Liver (tissue), 3 donors: Measurements from ENCODE around the gene PHKB.

ENCODE experiments used
- TAF1 ChIP-seq: conservative IDR thresholded peaks from 2 replicates; pipeline ENCODE4 v1.6.1; 2016; ENCODE audit warnings: antibody characterized with exemption, mild to moderate bottlenecking
- TF ChIP-seq, protein P1 (sequence below): fragments of 150-350 bp; IDR thresholded peaks from 2 replicates; pipeline ENCODE4 v1.5.1; 2017; ENCODE audit warnings: improper control_type of control experiment, low read depth, low read length; ENCODE audit not compliant: missing input control
- TF ChIP-seq, protein P2 (sequence below): IDR thresholded peaks from 2 replicates; pipeline ENCODE4 v1.6.1; 2016; ENCODE audit warnings: antibody characterized with exemption, mild to moderate bottlenecking
- donor health status: healthy.
- donor health status: healthy.

DNA sequence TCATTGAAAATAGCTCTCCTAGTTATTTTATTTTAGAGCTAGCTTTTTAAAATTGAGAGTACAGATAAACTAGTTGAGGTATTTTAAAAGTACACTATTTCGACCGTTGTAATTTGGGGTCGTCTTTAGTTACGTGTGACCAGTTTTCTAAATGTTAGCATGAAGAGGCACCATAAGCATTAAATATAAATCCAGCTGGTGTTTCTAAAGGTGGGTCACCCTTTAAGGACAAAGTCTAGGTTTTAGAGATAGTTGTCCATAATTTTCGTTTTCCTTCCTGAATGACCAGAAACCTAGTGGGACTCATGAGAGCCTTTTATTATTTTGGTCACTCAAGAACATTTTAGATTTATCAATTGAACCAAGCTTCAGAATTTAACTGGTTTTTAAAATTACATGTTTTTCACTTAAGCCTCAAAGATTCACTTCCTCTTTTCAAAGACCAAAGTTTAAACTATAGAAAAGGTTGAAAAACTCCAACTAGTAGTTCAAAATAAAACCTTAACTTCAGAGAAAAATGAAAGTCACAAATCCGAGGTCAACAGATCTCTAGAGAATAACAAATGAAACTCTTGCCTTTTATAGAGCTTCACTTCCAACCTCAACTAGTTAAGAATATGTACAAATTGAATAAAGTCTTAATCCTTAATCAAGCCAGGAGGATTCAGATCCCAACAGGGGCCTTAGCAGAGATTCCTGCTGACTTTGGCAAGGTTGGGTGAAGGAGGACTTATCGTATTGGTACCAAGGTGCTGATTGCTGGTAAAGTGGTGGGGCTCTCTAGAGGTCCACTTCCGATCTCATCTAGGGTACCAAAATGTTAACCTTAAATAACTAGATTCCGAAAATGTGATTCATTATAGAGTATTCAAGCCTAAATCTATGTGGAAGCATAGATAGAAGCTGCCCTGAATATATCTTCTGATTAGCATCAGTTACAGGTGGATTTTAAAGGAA is 32.5 kb downstream of the PHKB start:
- TF ChIP-seq, protein P1, sequence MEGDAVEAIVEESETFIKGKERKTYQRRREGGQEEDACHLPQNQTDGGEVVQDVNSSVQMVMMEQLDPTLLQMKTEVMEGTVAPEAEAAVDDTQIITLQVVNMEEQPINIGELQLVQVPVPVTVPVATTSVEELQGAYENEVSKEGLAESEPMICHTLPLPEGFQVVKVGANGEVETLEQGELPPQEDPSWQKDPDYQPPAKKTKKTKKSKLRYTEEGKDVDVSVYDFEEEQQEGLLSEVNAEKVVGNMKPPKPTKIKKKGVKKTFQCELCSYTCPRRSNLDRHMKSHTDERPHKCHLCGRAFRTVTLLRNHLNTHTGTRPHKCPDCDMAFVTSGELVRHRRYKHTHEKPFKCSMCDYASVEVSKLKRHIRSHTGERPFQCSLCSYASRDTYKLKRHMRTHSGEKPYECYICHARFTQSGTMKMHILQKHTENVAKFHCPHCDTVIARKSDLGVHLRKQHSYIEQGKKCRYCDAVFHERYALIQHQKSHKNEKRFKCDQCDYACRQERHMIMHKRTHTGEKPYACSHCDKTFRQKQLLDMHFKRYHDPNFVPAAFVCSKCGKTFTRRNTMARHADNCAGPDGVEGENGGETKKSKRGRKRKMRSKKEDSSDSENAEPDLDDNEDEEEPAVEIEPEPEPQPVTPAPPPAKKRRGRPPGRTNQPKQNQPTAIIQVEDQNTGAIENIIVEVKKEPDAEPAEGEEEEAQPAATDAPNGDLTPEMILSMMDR, result no peak
- no peak for TF ChIP-seq TAF1
- TF ChIP-seq, protein P2, sequence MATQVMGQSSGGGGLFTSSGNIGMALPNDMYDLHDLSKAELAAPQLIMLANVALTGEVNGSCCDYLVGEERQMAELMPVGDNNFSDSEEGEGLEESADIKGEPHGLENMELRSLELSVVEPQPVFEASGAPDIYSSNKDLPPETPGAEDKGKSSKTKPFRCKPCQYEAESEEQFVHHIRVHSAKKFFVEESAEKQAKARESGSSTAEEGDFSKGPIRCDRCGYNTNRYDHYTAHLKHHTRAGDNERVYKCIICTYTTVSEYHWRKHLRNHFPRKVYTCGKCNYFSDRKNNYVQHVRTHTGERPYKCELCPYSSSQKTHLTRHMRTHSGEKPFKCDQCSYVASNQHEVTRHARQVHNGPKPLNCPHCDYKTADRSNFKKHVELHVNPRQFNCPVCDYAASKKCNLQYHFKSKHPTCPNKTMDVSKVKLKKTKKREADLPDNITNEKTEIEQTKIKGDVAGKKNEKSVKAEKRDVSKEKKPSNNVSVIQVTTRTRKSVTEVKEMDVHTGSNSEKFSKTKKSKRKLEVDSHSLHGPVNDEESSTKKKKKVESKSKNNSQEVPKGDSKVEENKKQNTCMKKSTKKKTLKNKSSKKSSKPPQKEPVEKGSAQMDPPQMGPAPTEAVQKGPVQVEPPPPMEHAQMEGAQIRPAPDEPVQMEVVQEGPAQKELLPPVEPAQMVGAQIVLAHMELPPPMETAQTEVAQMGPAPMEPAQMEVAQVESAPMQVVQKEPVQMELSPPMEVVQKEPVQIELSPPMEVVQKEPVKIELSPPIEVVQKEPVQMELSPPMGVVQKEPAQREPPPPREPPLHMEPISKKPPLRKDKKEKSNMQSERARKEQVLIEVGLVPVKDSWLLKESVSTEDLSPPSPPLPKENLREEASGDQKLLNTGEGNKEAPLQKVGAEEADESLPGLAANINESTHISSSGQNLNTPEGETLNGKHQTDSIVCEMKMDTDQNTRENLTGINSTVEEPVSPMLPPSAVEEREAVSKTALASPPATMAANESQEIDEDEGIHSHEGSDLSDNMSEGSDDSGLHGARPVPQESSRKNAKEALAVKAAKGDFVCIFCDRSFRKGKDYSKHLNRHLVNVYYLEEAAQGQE, result no peak
